ENCODE results near the gene APOC1. TPM values are rescaled to one million over a fixed set of nuclear protein-coding genes. Genes with fewer than 3 reads are reported as not detected.
A peak's percentile ranks its signal among the peaks of the same experiment; 100 is the strongest.

The APOC1 gene
- total RNA-seq, 2 donors from 2014 or later, result 5.4 to 24.1 TPM

GRCh38 chr19:44905437-44906160 is 8.8 kb upstream of the APOC1 start, which contains the start of gene APOE:
Gene APOE (plus strand): TSS chr19:44905796. CDS start chr19:44906625, 829 bp downstream.
- peak in 1 of 4 donors; percentile 36 for DNase-seq
- ATAC-seq, result no peak
- TF ChIP-seq, protein P1, sequence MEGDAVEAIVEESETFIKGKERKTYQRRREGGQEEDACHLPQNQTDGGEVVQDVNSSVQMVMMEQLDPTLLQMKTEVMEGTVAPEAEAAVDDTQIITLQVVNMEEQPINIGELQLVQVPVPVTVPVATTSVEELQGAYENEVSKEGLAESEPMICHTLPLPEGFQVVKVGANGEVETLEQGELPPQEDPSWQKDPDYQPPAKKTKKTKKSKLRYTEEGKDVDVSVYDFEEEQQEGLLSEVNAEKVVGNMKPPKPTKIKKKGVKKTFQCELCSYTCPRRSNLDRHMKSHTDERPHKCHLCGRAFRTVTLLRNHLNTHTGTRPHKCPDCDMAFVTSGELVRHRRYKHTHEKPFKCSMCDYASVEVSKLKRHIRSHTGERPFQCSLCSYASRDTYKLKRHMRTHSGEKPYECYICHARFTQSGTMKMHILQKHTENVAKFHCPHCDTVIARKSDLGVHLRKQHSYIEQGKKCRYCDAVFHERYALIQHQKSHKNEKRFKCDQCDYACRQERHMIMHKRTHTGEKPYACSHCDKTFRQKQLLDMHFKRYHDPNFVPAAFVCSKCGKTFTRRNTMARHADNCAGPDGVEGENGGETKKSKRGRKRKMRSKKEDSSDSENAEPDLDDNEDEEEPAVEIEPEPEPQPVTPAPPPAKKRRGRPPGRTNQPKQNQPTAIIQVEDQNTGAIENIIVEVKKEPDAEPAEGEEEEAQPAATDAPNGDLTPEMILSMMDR (IDR thresholded peaks at IDR 0.05), result no peak
- TF ChIP-seq POLR2A (IDR thresholded peaks at IDR 0.05), result peak in 1 of 3 donors; percentile 38
- H3K4me1 ChIP-seq, result peaks cover 29% of the 10 kb centered on the region
- H3K36me3 ChIP-seq (replicated peaks in 1 of 2; ENCODE audit: insufficient read depth in 1 of 2, low read depth in 2 of 2), result peaks cover 0 to 2% of the 10 kb centered on the region in 2 donors
- WGBS, 2 donors, result 5 to 6% methylated on average over 6 to 20 of the region's 20 CpGs
- H3K9me3 ChIP-seq, result no peaks in the 10 kb centered on the region
- peaks cover 0 to 11% of the 10 kb centered on the region in 2 donors for H3K27me3 ChIP-seq
- H3K4me3 ChIP-seq, result no peak within 1 kb of the TSS
- no peak within 1 kb of the TSS for H3K27ac ChIP-seq
- intact Hi-C loops (cut with DNase I), result loop anchor here (5.0 kb wide), 1 partner anchor 37 kb away; the partner anchor contains the start of gene APOC4

DNA sequence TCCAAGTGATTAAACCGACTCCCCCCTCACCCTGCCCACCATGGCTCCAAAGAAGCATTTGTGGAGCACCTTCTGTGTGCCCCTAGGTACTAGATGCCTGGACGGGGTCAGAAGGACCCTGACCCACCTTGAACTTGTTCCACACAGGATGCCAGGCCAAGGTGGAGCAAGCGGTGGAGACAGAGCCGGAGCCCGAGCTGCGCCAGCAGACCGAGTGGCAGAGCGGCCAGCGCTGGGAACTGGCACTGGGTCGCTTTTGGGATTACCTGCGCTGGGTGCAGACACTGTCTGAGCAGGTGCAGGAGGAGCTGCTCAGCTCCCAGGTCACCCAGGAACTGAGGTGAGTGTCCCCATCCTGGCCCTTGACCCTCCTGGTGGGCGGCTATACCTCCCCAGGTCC is 6.8 kb upstream of the APOC1 start:
- DNase-seq, result no peak
- intact Hi-C loops (cut with DNase I), result loop anchor here (5.0 kb wide), 1 partner anchor 35 kb away; the partner anchor contains the start of gene APOC4
- Histone ChIP-seq H3K27me3 (peaks cover 0 to 11% of the 10 kb centered on the region in 2 donors), H3K4me1 (peaks cover 36% of the 10 kb centered on the region), H3K9me3 (no peaks in the 10 kb centered on the region), H3K36me3 (replicated peaks in 1 of 2; ENCODE audit: insufficient read depth in 1 of 2, low read depth in 2 of 2) (no peaks in the 10 kb centered on the region), H3K27ac (no peak overlapping the region), H3K4me3 (no peak overlapping the region)
- ATAC-seq, result no peak
- WGBS, 2 donors, result 75 to 88% methylated on average over 9 of the region's 12 CpGs
- TF ChIP-seq POLR2A (IDR thresholded peaks at IDR 0.05), result no peak
- TF ChIP-seq, protein P1 (IDR thresholded peaks at IDR 0.05), result no peak

- Histone ChIP-seq H3K27ac (no peak overlapping the region), H3K4me3 (no peak overlapping the region), H3K27me3 (peaks cover 0 to 11% of the 10 kb centered on the region in 2 donors), H3K4me1 (peaks cover 34% of the 10 kb centered on the region), H3K36me3 (replicated peaks in 1 of 2; ENCODE audit: insufficient read depth in 1 of 2, low read depth in 2 of 2) (no peaks in the 10 kb centered on the region), H3K9me3 (no peaks in the 10 kb centered on the region)
- TF ChIP-seq, protein P1 (IDR thresholded peaks at IDR 0.05), result no peak
- no peak for TF ChIP-seq POLR2A (IDR thresholded peaks at IDR 0.05)
- no peak for ATAC-seq
- WGBS, 2 donors, result 88 to 89% methylated on average over 18 to 39 of the region's 46 CpGs
- DNase-seq, result no peak
- intact Hi-C loops (cut with DNase I), result loop anchor here (5.0 kb wide), 1 partner anchor 34 kb away; the partner anchor contains the start of gene APOC4
Measured at GRCh38 chr19:44908074-44908835, 6.2 kb upstream of the APOC1 start.

- WGBS, 2 donors, result 92% methylated on average over 28 of the region's 44 CpGs; no CpG with 5 or more reads in 1 of the 2 donors
- intact Hi-C loops (cut with DNase I), result loop anchor here (5.0 kb wide), 1 partner anchor 33 kb away; the partner anchor contains the start of gene APOC4
- Histone ChIP-seq H3K27me3 (peaks cover 0 to 11% of the 10 kb centered on the region in 2 donors), H3K4me1 (peaks cover 28% of the 10 kb centered on the region), H3K9me3 (no peaks in the 10 kb centered on the region), H3K4me3 (no peak overlapping the region), H3K27ac (no peak overlapping the region), H3K36me3 (replicated peaks in 1 of 2; ENCODE audit: insufficient read depth in 1 of 2, low read depth in 2 of 2) (no peaks in the 10 kb centered on the region)
- TF ChIP-seq POLR2A (IDR thresholded peaks at IDR 0.05), result no peak
- TF ChIP-seq, protein P1 (IDR thresholded peaks at IDR 0.05), result no peak
- no peak for ATAC-seq
- no peak for DNase-seq
Measured at GRCh38 chr19:44908836-44909261, 5.6 kb upstream of the APOC1 start.

All from body of pancreas (tissue), 4 donors.